ENCODE data around the gene UEVLD.
A peak's percentile ranks its signal among the peaks of the same experiment; 100 is the strongest.
"Not testable (repeated sequence)": the region's sequence is repeated elsewhere in the genome, so short reads cannot be mapped to it uniquely, and the experiment has no call there.

The UEVLD gene

GRCh38 chr11:18588297-18589252 lies at the start of gene UEVLD:
UEVLD (minus strand) TSS chr11:18588734; CDS start chr11:18588654, 80 bp downstream.
- peak; percentile 49 to 52 for DNase-seq (ENCODE audit: low read depth in 1 of 2, low spot score in 1 of 2)

DNA sequence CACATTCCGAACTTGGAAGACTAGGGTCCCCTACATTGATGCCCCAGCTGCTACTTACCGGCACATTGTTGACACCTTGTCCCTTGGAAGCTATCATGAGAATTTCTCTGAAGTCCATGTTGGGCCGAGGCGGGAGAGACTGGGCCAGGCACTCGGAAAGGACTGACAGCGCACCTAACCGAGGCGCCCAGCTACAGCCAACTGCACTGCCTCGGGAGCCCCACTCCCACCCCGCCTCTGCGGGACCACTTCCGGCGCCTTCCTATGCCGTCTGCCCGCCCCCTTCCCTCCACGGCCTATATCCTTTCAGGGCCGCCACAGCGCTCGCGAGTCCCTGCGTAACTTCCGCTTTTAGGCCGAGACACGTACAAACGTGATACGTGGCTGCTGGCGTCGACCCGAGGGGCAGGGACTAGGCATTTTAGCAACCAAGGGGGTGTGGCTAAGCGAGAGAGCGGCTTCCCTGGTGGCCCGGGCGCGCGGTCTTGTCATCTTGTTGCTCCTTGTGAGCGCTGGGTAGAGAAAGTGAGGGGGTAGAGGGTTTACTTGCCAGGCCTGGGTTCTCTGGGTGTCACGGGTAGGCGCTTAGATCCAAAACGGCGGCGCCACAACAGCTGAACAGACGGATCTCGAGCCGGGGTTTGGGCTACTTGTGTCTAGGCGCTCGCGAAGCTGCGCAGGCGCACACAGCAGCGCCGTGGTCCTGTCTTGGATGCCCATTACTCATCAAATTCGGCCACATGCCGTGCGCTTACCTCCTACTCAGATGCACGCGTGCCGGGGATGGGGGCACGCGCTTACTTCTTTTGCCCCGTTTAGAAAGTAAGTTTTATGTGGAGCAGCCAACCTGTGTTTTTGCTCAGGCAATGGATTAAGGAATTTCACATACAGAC lies 45.9 kb upstream of the UEVLD start, which contains the start of gene SPTY2D1:
Gene SPTY2D1 (minus strand): TSS at position 203 of the 893 bp plus-strand sequence. CDS start 85 bp downstream, at position 118.
- DNase-seq (ENCODE audit: low read depth in 1 of 2, low spot score in 1 of 2): peak; percentile 91 to 97

GRCh38 chr11:18633256-18634139 lies 45.0 kb upstream of the UEVLD start:
- no peak for DNase-seq (ENCODE audit: low read depth in 1 of 2, low spot score in 1 of 2)

GRCh38 chr11:18632841-18633240 lies 44.3 kb upstream of the UEVLD start:
- DNase-seq (ENCODE audit: low read depth in 1 of 2, low spot score in 1 of 2): no peak

DNA sequence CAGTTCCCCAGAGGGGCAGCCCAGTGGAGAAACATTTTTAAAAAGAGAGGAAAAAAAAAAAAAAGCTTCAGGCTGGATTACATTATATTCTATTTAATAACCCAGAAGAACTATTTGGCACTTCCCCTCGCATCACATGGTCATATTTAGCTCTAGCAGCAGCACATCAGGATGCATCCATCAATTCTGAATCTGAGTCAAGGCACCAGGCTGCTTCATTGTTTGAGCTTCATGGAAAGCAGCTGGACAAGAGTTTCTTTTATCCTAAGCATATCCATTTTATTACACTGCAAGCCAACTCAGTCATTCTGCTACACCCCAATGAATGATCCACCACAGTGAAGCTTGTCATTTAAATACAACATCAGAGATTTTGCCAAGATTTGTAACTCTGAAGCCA lies 35.6 kb upstream of the UEVLD start:
- DNase-seq (ENCODE audit: low read depth in 1 of 2, low spot score in 1 of 2): no peak

- no peak for DNase-seq (ENCODE audit: low read depth in 1 of 2, low spot score in 1 of 2)
These were observed 35.2 kb upstream of the UEVLD start for GRCh38 chr11:18623707-18624106.

DNA sequence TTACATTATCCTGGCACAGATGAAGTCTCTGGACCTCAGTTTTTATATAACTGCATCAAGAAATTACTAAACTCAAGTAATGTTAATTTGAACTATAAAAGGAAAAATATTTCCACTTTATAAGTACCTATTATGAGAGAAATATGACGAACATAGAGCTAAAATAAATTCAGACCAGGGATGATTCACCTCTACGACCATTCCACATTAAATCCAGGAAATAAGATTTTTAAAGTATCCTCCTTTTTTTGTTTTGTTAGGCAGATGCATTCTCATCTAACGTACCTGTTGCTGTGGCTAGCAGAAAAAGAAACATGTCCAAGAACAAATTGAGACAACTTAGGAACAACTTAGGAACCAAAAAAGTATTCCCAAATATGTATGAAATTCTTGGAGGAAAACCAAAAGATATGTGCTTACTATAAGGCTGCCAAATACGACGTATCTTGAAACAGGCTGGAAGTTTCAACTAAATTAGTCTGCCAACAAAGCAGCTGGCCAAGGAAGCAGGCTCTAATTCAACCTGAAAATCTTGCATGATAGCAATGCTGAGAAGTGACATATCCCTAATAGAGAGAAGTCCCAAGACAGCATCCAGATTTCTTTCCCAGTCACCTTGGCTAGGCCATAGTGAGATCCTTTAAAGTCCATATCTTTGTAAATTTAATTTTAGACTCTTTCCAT lies 29.9 kb upstream of the UEVLD start:
- no peak for DNase-seq (ENCODE audit: low read depth in 1 of 2, low spot score in 1 of 2)

GRCh38 chr11:18617688-18618341 lies 29.3 kb upstream of the UEVLD start:
- DNase-seq (ENCODE audit: low read depth in 1 of 2, low spot score in 1 of 2): no peak

DNA sequence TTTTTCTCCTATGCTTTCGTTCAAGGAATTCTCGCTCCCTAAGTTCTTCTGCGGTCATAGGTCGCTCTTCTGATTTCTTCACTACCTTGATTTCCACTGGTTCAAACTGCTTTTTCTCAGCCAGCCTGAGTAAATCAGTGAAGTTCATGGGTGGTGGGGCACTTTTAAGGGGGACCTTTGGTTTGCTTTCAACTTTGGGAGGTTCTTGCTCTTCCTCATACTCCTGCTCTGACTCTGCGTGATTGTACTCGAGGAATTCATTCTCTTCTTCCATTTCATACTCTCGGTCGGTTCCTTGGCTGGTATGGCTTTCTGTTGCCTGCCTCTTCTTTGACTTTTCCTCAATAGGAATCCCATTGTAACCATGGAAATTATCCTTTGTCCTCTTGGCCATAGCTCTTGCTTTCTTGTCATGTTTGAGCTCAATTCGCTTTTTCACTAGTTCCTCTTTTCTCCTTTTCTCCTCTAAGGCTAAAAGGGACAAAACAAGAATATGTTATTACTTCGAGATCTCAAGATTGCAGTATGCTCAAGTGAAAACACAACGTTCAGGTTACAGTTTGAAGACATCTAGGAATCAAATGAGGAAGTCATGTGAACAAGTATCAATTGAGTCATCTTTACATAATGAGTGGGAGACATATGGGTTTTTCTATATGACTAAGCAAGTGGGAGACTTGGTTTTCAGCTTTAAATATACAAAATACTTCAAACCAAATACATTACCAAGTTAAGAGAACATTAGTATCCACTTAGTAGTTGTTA lies 27.3 kb upstream of the UEVLD start:
- DNase-seq (ENCODE audit: low read depth in 1 of 2, low spot score in 1 of 2): no peak

DNA sequence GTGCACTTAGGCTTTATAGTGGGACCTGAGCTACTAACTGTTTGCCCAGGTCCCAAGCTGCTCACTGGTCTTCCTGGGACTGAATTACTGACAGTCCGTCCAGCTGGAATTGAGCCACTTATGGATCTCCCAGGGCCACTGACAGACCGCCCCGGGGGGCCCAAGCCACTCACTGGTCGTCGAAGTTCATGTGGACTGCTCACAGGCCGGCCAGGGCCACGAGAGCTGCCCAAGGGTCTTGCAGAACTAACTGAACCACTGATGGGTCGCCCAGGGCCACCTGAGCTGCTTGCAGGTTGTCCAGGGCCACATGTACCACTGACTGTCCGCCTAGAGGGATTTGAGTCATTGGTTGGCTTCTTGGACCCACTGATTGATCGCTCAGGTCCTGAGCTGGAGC lies 26.1 kb upstream of the UEVLD start:
- DNase-seq (ENCODE audit: low read depth in 1 of 2, low spot score in 1 of 2): no peak

DNA sequence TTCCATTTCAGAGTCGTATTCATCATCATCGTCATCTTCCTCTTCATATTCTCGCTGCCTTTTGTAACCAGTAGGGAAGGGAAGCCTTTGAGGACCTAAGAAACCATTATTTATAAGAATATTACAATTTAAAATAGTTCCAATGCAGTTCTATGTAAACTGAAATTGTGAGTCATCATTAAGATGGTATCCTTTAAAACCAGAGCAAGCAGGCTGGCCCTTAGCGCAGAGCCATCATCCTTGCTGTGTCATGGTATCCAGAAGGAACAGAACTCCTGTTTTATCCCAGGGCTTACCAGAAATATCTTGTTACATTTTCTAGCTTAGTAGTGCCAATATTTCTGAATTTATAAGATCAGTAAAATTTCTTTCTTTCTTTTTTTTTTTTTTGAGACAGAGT lies 23.9 kb upstream of the UEVLD start:
- DNase-seq (ENCODE audit: low read depth in 1 of 2, low spot score in 1 of 2): no peak

- DNase-seq (ENCODE audit: low read depth in 1 of 2, low spot score in 1 of 2): no peak
These were observed 22.7 kb upstream of the UEVLD start for GRCh38 chr11:18611196-18611595.

DNA sequence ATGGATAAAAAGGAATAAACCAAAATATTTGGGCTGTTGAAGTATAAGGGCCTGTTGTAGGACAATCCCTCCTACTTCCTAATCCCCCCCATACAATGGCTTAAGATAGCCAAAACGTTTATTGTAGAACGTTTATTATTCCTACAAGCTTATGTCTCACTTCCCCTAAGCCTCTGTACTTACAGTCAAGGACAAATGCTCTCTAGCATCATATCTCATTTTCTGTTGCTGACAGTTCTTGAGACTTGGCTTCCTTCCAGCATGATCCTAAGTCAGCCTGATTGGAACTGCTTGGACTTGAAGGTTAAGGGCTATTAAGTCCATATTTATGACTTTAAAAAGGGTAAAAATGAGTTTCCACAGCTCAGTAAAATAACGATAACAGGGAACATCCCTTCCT lies 19.8 kb upstream of the UEVLD start:
- no peak for DNase-seq (ENCODE audit: low read depth in 1 of 2, low spot score in 1 of 2)

DNA sequence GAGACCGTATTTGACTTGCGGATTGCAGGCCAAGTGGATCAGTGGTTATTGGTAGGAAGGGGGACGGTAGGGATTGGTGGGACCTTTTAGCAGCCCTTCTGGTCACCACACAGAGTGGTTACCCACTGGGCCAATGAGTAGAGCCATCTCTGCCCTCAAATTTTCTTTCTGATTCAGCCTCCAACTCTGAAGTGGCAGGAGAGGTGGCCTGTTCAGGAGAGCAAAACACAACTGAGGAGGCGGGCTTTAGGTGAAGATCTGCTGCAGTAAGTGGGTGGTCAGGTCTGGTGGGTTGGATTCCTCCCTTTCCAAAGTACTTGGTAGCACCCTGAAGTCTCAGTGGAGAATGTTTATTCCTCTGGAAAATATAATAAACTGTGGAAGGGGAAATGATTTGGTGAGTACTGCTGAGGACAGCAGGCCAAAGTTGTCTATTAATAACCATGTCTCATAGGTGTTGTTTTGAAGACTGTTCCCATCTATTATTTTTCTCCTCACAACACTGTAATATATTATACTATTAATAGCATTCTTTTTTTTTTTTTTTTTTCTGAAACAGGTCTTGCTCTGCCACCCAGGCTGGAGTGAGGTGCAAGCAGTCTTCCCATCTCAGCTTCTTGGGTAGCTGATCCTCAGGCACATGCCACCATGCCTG lies 12.5 kb upstream of the UEVLD start:
- DNase-seq (ENCODE audit: low read depth in 1 of 2, low spot score in 1 of 2): no peak

GRCh38 chr11:18599739-18600230 lies 11.3 kb upstream of the UEVLD start, which contains the start of gene MISFA:
MISFA (plus strand) TSS chr11:18599789; CDS start chr11:18599929, 140 bp downstream.
- DNase-seq (ENCODE audit: low read depth in 1 of 2, low spot score in 1 of 2): no peak

GRCh38 chr11:18594999-18595749 lies 6.6 kb upstream of the UEVLD start:
- DNase-seq (ENCODE audit: low read depth in 1 of 2, low spot score in 1 of 2): no peak

DNA sequence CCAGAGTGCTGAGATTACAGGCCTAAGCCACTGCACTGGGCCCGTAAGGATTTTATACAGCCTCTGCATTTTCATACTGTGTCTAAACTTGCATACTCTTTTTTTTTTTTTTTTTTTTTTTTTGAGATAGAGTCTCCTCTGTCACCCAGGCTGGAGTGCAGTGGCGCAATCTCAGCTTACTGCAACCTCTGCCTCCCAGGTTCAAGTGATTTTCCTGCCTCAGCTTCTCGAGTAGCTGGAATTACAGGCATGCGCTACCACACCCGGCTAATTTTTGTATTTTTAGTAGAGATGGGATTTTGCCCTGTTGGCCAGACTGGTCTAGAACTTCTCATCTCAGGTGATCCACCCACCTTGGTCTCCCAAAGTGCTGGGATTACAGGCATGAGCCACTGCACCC lies 5.6 kb upstream of the UEVLD start:
- DNase-seq (ENCODE audit: low read depth in 1 of 2, low spot score in 1 of 2): not testable (repeated sequence)
